ENCODE results near the gene VTI1A. TPM values are rescaled to one million over a fixed set of nuclear protein-coding genes. Genes with fewer than 3 reads are reported as not detected.

Gene VTI1A
- total RNA-seq, 1 donor from 2014 or later: 39.4 TPM

- no peak overlapping the region for H3K4me3 Mint-ChIP-seq (ENCODE audit: low read depth)
- DNase-seq (ENCODE audit: low spot score, unreplicated experiment): no peak
- no peaks in the 10 kb centered on the region for H3K27me3 Mint-ChIP-seq
- peaks cover 3% of the 10 kb centered on the region for H3K36me3 Mint-ChIP-seq (ENCODE audit: insufficient read depth)
- H3K4me1 Mint-ChIP-seq (ENCODE audit: low read depth): peaks cover 63% of the 10 kb centered on the region
- TF ChIP-seq CTCF (IDR thresholded peaks at IDR 0.05; ENCODE audit: unreplicated experiment): no peak
- peak overlapping the region; percentile 85 for H3K27ac Mint-ChIP-seq
- no peaks in the 10 kb centered on the region for H3K9me3 Mint-ChIP-seq (ENCODE audit: low read depth)
Measured at GRCh38 chr10:112812586-112812985, 365.6 kb downstream of the VTI1A start.

- no peaks in the 10 kb centered on the region for H3K27me3 Mint-ChIP-seq
- TF ChIP-seq CTCF (IDR thresholded peaks at IDR 0.05; ENCODE audit: unreplicated experiment): no peak
- no peak overlapping the region for H3K27ac Mint-ChIP-seq
- no peaks in the 10 kb centered on the region for H3K9me3 Mint-ChIP-seq (ENCODE audit: low read depth)
- no peak overlapping the region for H3K4me3 Mint-ChIP-seq (ENCODE audit: low read depth)
- H3K36me3 Mint-ChIP-seq (ENCODE audit: insufficient read depth): peaks cover 1% of the 10 kb centered on the region
- peaks cover 69% of the 10 kb centered on the region for H3K4me1 Mint-ChIP-seq (ENCODE audit: low read depth)
- DNase-seq (ENCODE audit: low spot score, unreplicated experiment): no peak
Measured at GRCh38 chr10:112813866-112814591, 367.0 kb downstream of the VTI1A start.

- Mint-ChIP-seq H3K4me1 (ENCODE audit: low read depth) (peaks cover 62% of the 10 kb centered on the region), H3K27ac (peak overlapping the region; percentile 49), H3K36me3 (ENCODE audit: insufficient read depth) (peaks cover 6% of the 10 kb centered on the region), H3K4me3 (ENCODE audit: low read depth) (no peak overlapping the region), H3K9me3 (ENCODE audit: low read depth) (no peaks in the 10 kb centered on the region), H3K27me3 (no peaks in the 10 kb centered on the region)
- DNase-seq (ENCODE audit: low spot score, unreplicated experiment): no peak
- TF ChIP-seq CTCF (IDR thresholded peaks at IDR 0.05; ENCODE audit: unreplicated experiment): no peak
Measured at GRCh38 chr10:112815269-112816032, 368.4 kb downstream of the VTI1A start.

GRCh38 chr10:112816033-112816430, 369.0 kb downstream of the VTI1A start:
- peaks cover 56% of the 10 kb centered on the region for H3K4me1 Mint-ChIP-seq (ENCODE audit: low read depth)
- H3K4me3 Mint-ChIP-seq (ENCODE audit: low read depth): no peak overlapping the region
- TF ChIP-seq CTCF (IDR thresholded peaks at IDR 0.05; ENCODE audit: unreplicated experiment): no peak
- DNase-seq (ENCODE audit: low spot score, unreplicated experiment): no peak
- H3K36me3 Mint-ChIP-seq (ENCODE audit: insufficient read depth): peaks cover 6% of the 10 kb centered on the region
- H3K9me3 Mint-ChIP-seq (ENCODE audit: low read depth): no peaks in the 10 kb centered on the region
- H3K27ac Mint-ChIP-seq: peak overlapping the region; percentile 49
- no peaks in the 10 kb centered on the region for H3K27me3 Mint-ChIP-seq

- peaks cover 6% of the 10 kb centered on the region for H3K36me3 Mint-ChIP-seq (ENCODE audit: insufficient read depth)
- H3K9me3 Mint-ChIP-seq (ENCODE audit: low read depth): no peaks in the 10 kb centered on the region
- peak overlapping the region; percentile 63 for H3K27ac Mint-ChIP-seq
- no peak for DNase-seq (ENCODE audit: low spot score, unreplicated experiment)
- H3K27me3 Mint-ChIP-seq: no peaks in the 10 kb centered on the region
- TF ChIP-seq CTCF (IDR thresholded peaks at IDR 0.05; ENCODE audit: unreplicated experiment): no peak
- H3K4me1 Mint-ChIP-seq (ENCODE audit: low read depth): peaks cover 52% of the 10 kb centered on the region
- no peak overlapping the region for H3K4me3 Mint-ChIP-seq (ENCODE audit: low read depth)
Measured at GRCh38 chr10:112816891-112817290, 369.9 kb downstream of the VTI1A start.
